HepG2 (cell line): Measurements from ENCODE around the gene RHCE. TPM values are rescaled to one million over a fixed set of nuclear protein-coding genes. Genes with fewer than 3 reads are reported as not detected.

Experiments used
- ARNT2 ChIP-seq: sonication (generic); formaldehyde crosslinking; IDR thresholded peaks from 2 replicates; pipeline ENCODE4 v1.8.0; 2022; ENCODE audit warnings: mild to moderate bottlenecking, low read depth, missing genetic modification reagents, moderate library complexity
- CAMTA2 ChIP-seq: sonication (generic); formaldehyde crosslinking; IDR thresholded peaks from 2 replicates; pipeline ENCODE4 v1.4.0; 2020; ENCODE audit warnings: mild to moderate bottlenecking, missing genetic modification reagents, borderline replicate concordance
- DPF2 ChIP-seq: sonication (generic); formaldehyde crosslinking; IDR thresholded peaks from 2 replicates; pipeline ENCODE4 v1.4.0; 2020; ENCODE audit warnings: mild to moderate bottlenecking, low read depth, missing genetic modification reagents, borderline replicate concordance
- ELF4 ChIP-seq: sonication (generic); formaldehyde crosslinking; IDR thresholded peaks from 2 replicates; pipeline ENCODE4 v1.5.0; 2020; ENCODE audit warnings: missing genetic modification reagents, mild to moderate bottlenecking, moderate library complexity, borderline replicate concordance
- FOXA3 ChIP-seq: IDR thresholded peaks from 2 replicates; pipeline ENCODE4 v1.6.1; 2016; ENCODE audit warnings: missing genetic modification reagents, missing compliant biosample characterization
- FOXJ3 ChIP-seq: sonication (generic); formaldehyde crosslinking; IDR thresholded peaks from 2 replicates; pipeline ENCODE4 v1.4.0; 2020; ENCODE audit warnings: missing genetic modification reagents, mild to moderate bottlenecking, borderline replicate concordance
- HIC2 ChIP-seq: sonication (generic); formaldehyde crosslinking; IDR thresholded peaks from 2 replicates; pipeline ENCODE4 v1.9.0; 2022; ENCODE audit warnings: low read depth, missing genetic modification reagents
- JUN ChIP-seq: sonication (generic); formaldehyde crosslinking; IDR thresholded peaks from 2 replicates; pipeline ENCODE4 v1.4.0; 2020; ENCODE audit warnings: mild to moderate bottlenecking, missing genetic modification reagents
- KDM2A ChIP-seq: sonication (generic); formaldehyde crosslinking; IDR thresholded peaks from 2 replicates; pipeline ENCODE4 v1.4.0; 2020; ENCODE audit warnings: low read depth, missing genetic modification reagents, borderline replicate concordance
- KMT2B ChIP-seq: IDR thresholded peaks from 2 replicates; pipeline ENCODE4 v1.6.1; 2016; ENCODE audit warnings: missing genetic modification reagents, missing compliant biosample characterization
- RXRB ChIP-seq: IDR thresholded peaks from 2 replicates; pipeline ENCODE4 v1.6.1; 2016; ENCODE audit warnings: borderline replicate concordance, missing genetic modification reagents, missing compliant biosample characterization
- SRSF1 ChIP-seq: fragments of 200-400 bp; formaldehyde crosslinking; optimal IDR thresholded peaks from 2 replicates; pipeline ENCODE3; 2017; ENCODE audit warnings: mild to moderate bottlenecking, low read depth, low read length, moderate library complexity
- TFAP4 ChIP-seq: sonication (generic); IDR thresholded peaks from 2 replicates; pipeline ENCODE4 v1.6.1; 2016; ENCODE audit warnings: low read depth, borderline replicate concordance
- TGIF2 ChIP-seq: IDR thresholded peaks from 2 replicates; pipeline ENCODE4 v1.6.1; 2016; ENCODE audit warnings: control low read depth, missing compliant biosample characterization
- U2AF2 ChIP-seq: fragments of 200-400 bp; formaldehyde crosslinking; IDR thresholded peaks from 2 replicates; pipeline ENCODE4 v1.6.1; 2017; ENCODE audit warnings: low read depth, mild to moderate bottlenecking, low read length
- YY1 ChIP-seq: IDR thresholded peaks from 2 replicates; pipeline ENCODE4 v1.6.1; 2011; ENCODE audit warnings: low read length, low read depth, moderate library complexity, mild to moderate bottlenecking; ENCODE audit not compliant: insufficient read depth, insufficient replicate concordance
- ZNF180 ChIP-seq: sonication (generic); formaldehyde crosslinking; IDR thresholded peaks from 2 replicates; pipeline ENCODE4 v1.4.0; 2020; ENCODE audit warnings: low read depth, missing genetic modification reagents, borderline replicate concordance
- ZNF260 ChIP-seq: sonication (generic); formaldehyde crosslinking; IDR thresholded peaks from 2 replicates; pipeline ENCODE4 v1.4.0; 2020; ENCODE audit warnings: missing genetic modification reagents, low read depth, mild to moderate bottlenecking, borderline replicate concordance
- ZNF343 ChIP-seq: sonication (generic); formaldehyde crosslinking; IDR thresholded peaks from 2 replicates; pipeline ENCODE4 v1.4.0; 2020; ENCODE audit warnings: mild to moderate bottlenecking, missing genetic modification reagents
- ZNF687 ChIP-seq: sonication (generic); formaldehyde crosslinking; IDR thresholded peaks from 2 replicates; pipeline ENCODE4 v1.5.1; 2020; ENCODE audit warnings: mild to moderate bottlenecking, missing genetic modification reagents, moderate library complexity
- ZNF784 ChIP-seq: sonication (generic); formaldehyde crosslinking; IDR thresholded peaks from 2 replicates; pipeline ENCODE4 v1.5.1; 2020; ENCODE audit warnings: missing genetic modification reagents, mild to moderate bottlenecking, borderline replicate concordance
- polyA plus RNA-seq, 8 experiments: library from polyadenylated mRNA; depleted of rRNA in 3 of 8; stranded (reverse) in 7 of 8; unstranded in 1 of 8; fragments of >200 nt; fragmentation: Illumina TruSeq in 4 of 8; extraction: Trizol in 4 of 8; gene quantifications; 2 replicates each; pipeline versions ENCODE4 v1.2.1 to v1.2.3, GENCODE V29; 2011 to 2016; ENCODE audit warnings: low read depth in 4 of 8, missing spikeins in 1 of 8, mixed read lengths in 1 of 8; ENCODE audit not compliant: insufficient read depth in 1 of 8
- total RNA-seq, 5 experiments: library from RNA; depleted of rRNA; stranded (reverse); fragments of >200 nt; fragmentation: Illumina TruSeq; extraction: Trizol; gene quantifications; 2 replicates each; pipeline ENCODE4 v1.2.3, GENCODE V29; 2016; ENCODE audit warnings: low read depth in 1 of 5

Gene RHCE
- total and polyA plus RNA-seq, 2 of the 13 experiments (the other 11 are each of a cell fraction or from before 2014, with no cell fraction given): 0.30 TPM; not detected in 1

GRCh38 chr1:25430967-25431881, 10.6 kb upstream of the RHCE start (continued):
- TF ChIP-seq ZNF687 (CRISPR knock-in tag) (no peak), ZNF180 (CRISPR knock-in tag) (no peak), TFAP4 (peak; percentile 24; the same call in 1 of the 2 replicates), TGIF2 (CRISPR knock-in tag) (no peak), JUN (CRISPR knock-in tag) (no peak), ZNF343 (CRISPR knock-in tag) (no peak), ZNF784 (CRISPR knock-in tag) (no peak), FOXA3 (CRISPR knock-in tag) (no peak), KDM2A (CRISPR knock-in tag) (peak; percentile 12; the same call in 1 of the 2 replicates), SRSF1 (peak; percentile 72), CAMTA2 (CRISPR knock-in tag) (no peak), FOXJ3 (CRISPR knock-in tag) (no peak), KMT2B (CRISPR knock-in tag) (no peak), ARNT2 (CRISPR knock-in tag) (no peak), YY1 (peak; percentile 29), HIC2 (CRISPR knock-in tag) (no peak), U2AF2 (no peak), RXRB (no peak), ZNF260 (no peak), DPF2 (CRISPR knock-in tag) (no peak), ELF4 (CRISPR knock-in tag) (no peak)
